Lung (tissue), 12 donors: Measurements from ENCODE around the gene TBCB. TPM values are rescaled to one million over a fixed set of nuclear protein-coding genes. Genes with fewer than 3 reads are reported as not detected.
A peak's percentile ranks its signal among the peaks of the same experiment; 100 is the strongest.

Experiments used
- ATAC-seq: fragments of 200-7000 bp; cut with Tn5 transposase; one replicate; pipeline ENCODE4 v1.9.1; 2020; ENCODE audit warnings: moderate number of reproducible peaks; ENCODE audit not compliant: insufficient read depth, low FRiP score
- DNase-seq, 3 donors: peaks; one replicate each; pipeline ENCODE4 v3.0.0-alpha.2; 2013 to 2017
- H3K27ac ChIP-seq, 2 donors: one replicate each; pipeline ENCODE4 v1.5.1; 2013; ENCODE audit warnings: mild to moderate bottlenecking in 2 of 2, moderate library complexity in 2 of 2, control low read depth in 1 of 2, inconsistent platforms in 1 of 2, low read depth in 1 of 2, low read length in 1 of 2
- H3K27me3 ChIP-seq, 3 donors: one replicate each; pipeline ENCODE4 v1.5.1; 2013; ENCODE audit warnings: low read length in 2 of 3; ENCODE audit not compliant: control insufficient read depth in 3 of 3, insufficient read depth in 3 of 3
- H3K36me3 ChIP-seq, 4 donors: one replicate each; pipeline ENCODE4 v1.5.1; 2013; ENCODE audit warnings: low read length in 4 of 4, mild to moderate bottlenecking in 1 of 4, moderate library complexity in 1 of 4; ENCODE audit not compliant: control insufficient read depth in 4 of 4, insufficient read depth in 4 of 4
- H3K4me1 ChIP-seq, 5 donors: one replicate each; pipeline ENCODE4 v1.5.1; 2013; ENCODE audit warnings: low read length in 5 of 5, mild to moderate bottlenecking in 2 of 5, moderate library complexity in 1 of 5; ENCODE audit not compliant: control insufficient read depth in 5 of 5, insufficient read depth in 5 of 5
- H3K4me3 ChIP-seq: one replicate; pipeline ENCODE4 v1.5.1; 2013; ENCODE audit warnings: mild to moderate bottlenecking, control low read depth, moderate library complexity
- H3K9ac ChIP-seq, 2 donors: one replicate each; pipeline ENCODE4 v1.5.1; 2013; ENCODE audit warnings: low read length in 2 of 2, control low read depth in 1 of 2; ENCODE audit not compliant: insufficient read depth in 1 of 2
- H3K9me3 ChIP-seq, 4 donors: one replicate each; pipeline ENCODE4 v1.5.1; 2013; ENCODE audit warnings: low read length in 3 of 4, mild to moderate bottlenecking in 1 of 4, moderate library complexity in 1 of 4; ENCODE audit not compliant: control insufficient read depth in 4 of 4, insufficient read depth in 3 of 4
- CTCF ChIP-seq: IDR thresholded peaks from 2 replicates; pipeline ENCODE4 v1.5.1; 2012; ENCODE audit warnings: mild to moderate bottlenecking; ENCODE audit errors: control extremely low read depth, extremely low read depth
- WGBS, 2 donors: extraction: QIAGEN DNeasy Blood & Tissue Kit; methylation state at CpG; one replicate each; pipeline ENCODE4 v1.1.7; 2013; 5-methylcytosine and 5-hydroxymethylcytosine counted together
- polyA plus RNA-seq, 2 donors: library from polyadenylated mRNA; stranded (reverse); fragments of 200-250 nt; gene quantifications; one replicate each; pipeline ENCODE4 v1.2.1, GENCODE V29; 2013
- total RNA-seq, 2 donors: library from RNA; depleted of rRNA in 1 of 2; stranded (reverse); fragments of >200 nt in 1 of 2; gene quantifications; one replicate each; pipeline ENCODE4 v1.2.1, GENCODE V29; 2014 to 2021
- donor health status: control.
- donor health status: control.
- donor health status: Bipolar disorder and iron deficiency.
- donor health status: healthy.
- donor health status: DM: yes; HTN: yes; CAD: no.

The TBCB gene
- total and polyA plus RNA-seq, 4 donors: 63.1 to 213 (median 150) TPM

DNA sequence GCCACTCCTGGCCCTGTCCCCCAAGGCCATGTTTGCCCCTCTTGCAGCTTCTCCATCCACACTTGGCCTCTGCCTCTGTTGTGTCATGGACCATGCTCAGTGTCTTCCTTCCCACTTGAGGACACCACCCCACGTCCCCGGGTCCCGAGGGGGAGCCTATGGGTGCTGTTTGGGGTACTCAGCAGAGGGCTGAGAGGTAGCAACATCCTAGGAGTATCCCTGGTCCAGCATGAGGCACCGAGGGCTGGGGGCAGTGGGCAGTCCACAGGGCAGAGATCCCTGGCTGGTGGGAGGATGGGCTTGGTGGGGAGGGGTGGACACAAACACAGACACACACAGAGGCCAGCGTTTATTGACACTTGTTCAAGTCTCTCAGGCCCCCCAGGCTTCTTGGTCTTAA is 35.3 kb downstream of the TBCB start:
- H3K9me3 ChIP-seq: no peaks in the 10 kb centered on the region
- DNase-seq: no peak
- peaks cover 6 to 49% (median 30%) of the 10 kb centered on the region in 4 donors for H3K36me3 ChIP-seq
- ATAC-seq: no peak
- WGBS, 2 donors: 75 to 76% methylated on average over 5 of the region's 5 CpGs
- peak overlapping the region; percentile 95 to 99 for H3K27ac ChIP-seq
- H3K4me1 ChIP-seq: peaks cover 0 to 15% (median 9%) of the 10 kb centered on the region in 5 donors
- no peaks in the 10 kb centered on the region for H3K27me3 ChIP-seq
- no peak for TF ChIP-seq CTCF
- peak overlapping the region in 1 of 2 donors; percentile 49 for H3K9ac ChIP-seq
- H3K4me3 ChIP-seq: no peak overlapping the region

GRCh38 chr19:36151144-36152018 is 36.1 kb downstream of the TBCB start:
- Histone ChIP-seq H3K27ac (peak overlapping the region; percentile 95 to 99), H3K9me3 (no peaks in the 10 kb centered on the region), H3K4me3 (peak overlapping the region; percentile 51), H3K27me3 (no peaks in the 10 kb centered on the region), H3K4me1 (peaks cover 0 to 15% (median 9%) of the 10 kb centered on the region in 5 donors), H3K36me3 (peaks cover 0 to 42% (median 22%) of the 10 kb centered on the region in 4 donors), H3K9ac (peak overlapping the region; percentile 49 to 68)
- DNase-seq: peak; percentile 81 to 92 (median 86)
- ATAC-seq: peak; percentile 66
- WGBS, 2 donors: 64 to 69% methylated on average over 47 of the region's 47 CpGs
- TF ChIP-seq CTCF: no peak

- DNase-seq (peak in 1 of 3 donors; percentile 27), ATAC-seq (no peak)
- H3K27me3 ChIP-seq: no peaks in the 10 kb centered on the region
- H3K4me1 ChIP-seq: peaks cover 0 to 15% (median 9%) of the 10 kb centered on the region in 5 donors
- 49 to 63% methylated on average over 16 of the region's 16 CpGs for WGBS, 2 donors
- H3K9ac ChIP-seq: peak overlapping the region; percentile 46 to 68
- peaks cover 0 to 36% (median 19%) of the 10 kb centered on the region in 4 donors for H3K36me3 ChIP-seq
- H3K27ac ChIP-seq: peak overlapping the region; percentile 95 to 99
- TF ChIP-seq CTCF: no peak
- peak overlapping the region; percentile 51 for H3K4me3 ChIP-seq
- no peaks in the 10 kb centered on the region for H3K9me3 ChIP-seq
Measured at GRCh38 chr19:36152019-36152351, 36.7 kb downstream of the TBCB start.
